ENCODE data around the gene PDZD2. TPM values are rescaled to one million over a fixed set of nuclear protein-coding genes. Genes with fewer than 3 reads are reported as not detected.
"Not testable (repeated sequence)": the region's sequence is repeated elsewhere in the genome, so short reads cannot be mapped to it uniquely, and the experiment has no call there.

Gene PDZD2
- total RNA-seq, 4 donors from 2014 or later, result 13.7 to 26.7 (median 24.1) TPM

DNA sequence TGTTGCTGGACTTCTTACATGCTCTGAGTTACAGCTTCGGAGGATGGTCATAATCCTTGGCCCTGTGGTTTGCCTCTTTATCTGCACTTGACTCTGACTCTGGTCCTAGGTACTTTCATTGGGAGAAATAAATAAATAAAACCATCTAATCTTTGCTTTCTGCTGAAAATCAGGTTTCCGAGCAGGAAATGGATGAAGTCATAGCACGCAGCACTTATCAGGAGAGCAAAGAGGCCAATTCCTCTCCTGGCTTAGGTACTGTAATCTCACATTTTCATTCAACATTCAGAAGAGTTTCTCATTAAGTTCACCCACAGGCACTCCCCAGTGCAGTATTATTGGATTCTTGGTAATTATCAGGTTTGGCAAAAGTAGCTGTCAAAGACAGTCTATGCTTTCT, 430.5 kb downstream of the PDZD2 start:
- peaks cover 0 to 74% (median 0%) of the 10 kb centered on the region in 3 donors for H3K36me3 ChIP-seq
- 90 to 98% methylated on average over 3 of the region's 3 CpGs for WGBS, 2 donors
- H3K9me3 ChIP-seq, result no peaks in the 10 kb centered on the region
- no peak for TF ChIP-seq POLR2A (IDR thresholded peaks at IDR 0.05)
- TF ChIP-seq, protein P1, sequence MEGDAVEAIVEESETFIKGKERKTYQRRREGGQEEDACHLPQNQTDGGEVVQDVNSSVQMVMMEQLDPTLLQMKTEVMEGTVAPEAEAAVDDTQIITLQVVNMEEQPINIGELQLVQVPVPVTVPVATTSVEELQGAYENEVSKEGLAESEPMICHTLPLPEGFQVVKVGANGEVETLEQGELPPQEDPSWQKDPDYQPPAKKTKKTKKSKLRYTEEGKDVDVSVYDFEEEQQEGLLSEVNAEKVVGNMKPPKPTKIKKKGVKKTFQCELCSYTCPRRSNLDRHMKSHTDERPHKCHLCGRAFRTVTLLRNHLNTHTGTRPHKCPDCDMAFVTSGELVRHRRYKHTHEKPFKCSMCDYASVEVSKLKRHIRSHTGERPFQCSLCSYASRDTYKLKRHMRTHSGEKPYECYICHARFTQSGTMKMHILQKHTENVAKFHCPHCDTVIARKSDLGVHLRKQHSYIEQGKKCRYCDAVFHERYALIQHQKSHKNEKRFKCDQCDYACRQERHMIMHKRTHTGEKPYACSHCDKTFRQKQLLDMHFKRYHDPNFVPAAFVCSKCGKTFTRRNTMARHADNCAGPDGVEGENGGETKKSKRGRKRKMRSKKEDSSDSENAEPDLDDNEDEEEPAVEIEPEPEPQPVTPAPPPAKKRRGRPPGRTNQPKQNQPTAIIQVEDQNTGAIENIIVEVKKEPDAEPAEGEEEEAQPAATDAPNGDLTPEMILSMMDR (IDR thresholded peaks at IDR 0.05), result no peak
- DNase-seq, result no peak
- H3K27me3 ChIP-seq, result no peaks in the 10 kb centered on the region
- intact Hi-C loops (cut with DNase I), result no loop called here
- H3K4me3 ChIP-seq, result no peak overlapping the region
- H3K4me1 ChIP-seq, result no peaks in the 10 kb centered on the region
- H3K27ac ChIP-seq, result no peak overlapping the region

DNA sequence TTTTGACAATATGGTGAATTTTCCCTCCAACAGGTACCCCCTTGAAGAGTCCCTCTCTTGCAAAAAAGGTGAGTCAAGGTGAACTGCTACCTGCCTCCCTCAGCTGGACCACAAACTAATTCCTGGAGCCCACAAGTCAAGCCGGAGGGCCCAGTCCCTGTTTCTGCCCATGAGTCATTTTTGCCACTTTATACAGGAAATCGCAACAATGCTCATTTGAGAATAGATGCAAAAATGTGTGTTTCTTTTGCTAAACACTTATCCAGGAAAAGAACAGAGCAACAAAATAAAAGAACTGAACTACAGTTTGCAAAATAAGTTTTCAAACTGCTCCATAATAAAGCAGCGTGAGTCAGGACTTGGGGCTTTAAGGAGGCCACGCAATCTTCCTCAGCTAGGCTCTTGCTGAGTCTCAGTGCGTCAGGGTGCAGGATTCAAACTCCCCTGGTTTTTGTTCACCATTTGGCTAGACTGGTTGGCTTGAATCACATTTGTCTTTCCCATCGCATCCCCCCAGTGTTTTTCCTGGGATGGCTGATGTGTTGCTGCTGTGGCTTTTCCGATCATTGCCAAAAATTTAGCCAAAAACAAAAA, 432.5 kb downstream of the PDZD2 start:
- Histone ChIP-seq H3K4me1 (no peaks in the 10 kb centered on the region), H3K36me3 (peaks cover 0 to 60% (median 0%) of the 10 kb centered on the region in 3 donors), H3K27me3 (no peaks in the 10 kb centered on the region), H3K4me3 (no peak overlapping the region), H3K9me3 (no peaks in the 10 kb centered on the region), H3K27ac (no peak overlapping the region)
- DNase-seq, result no peak
- intact Hi-C loops (cut with DNase I), result no loop called here
- TF ChIP-seq POLR2A (IDR thresholded peaks at IDR 0.05), result no peak
- TF ChIP-seq, protein P1 (IDR thresholded peaks at IDR 0.05), result no peak
- WGBS, 2 donors, result 80 to 90% methylated on average over 7 of the region's 7 CpGs

DNA sequence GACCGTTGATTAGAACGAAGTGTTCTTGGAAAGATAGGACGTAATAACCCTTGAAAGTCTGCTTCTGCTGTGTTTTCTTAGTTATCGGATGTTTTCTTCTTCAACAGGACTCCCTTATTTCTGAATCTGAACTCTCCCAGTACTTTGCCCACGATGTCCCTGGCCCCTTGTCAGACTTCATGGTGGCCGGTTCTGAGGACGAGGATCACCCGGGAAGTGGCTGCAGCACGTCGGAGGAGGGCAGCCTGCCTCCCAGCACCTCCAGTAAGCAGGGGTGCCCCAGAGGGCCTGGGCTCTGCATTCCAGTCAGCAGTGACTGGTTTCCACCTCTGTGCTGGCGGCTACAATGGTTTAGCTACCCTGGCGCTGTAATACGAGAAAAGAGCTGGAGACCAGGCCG, 433.1 kb downstream of the PDZD2 start:
- Histone ChIP-seq H3K4me3 (no peak overlapping the region), H3K27me3 (no peaks in the 10 kb centered on the region), H3K27ac (no peak overlapping the region), H3K9me3 (no peaks in the 10 kb centered on the region), H3K36me3 (peaks cover 0 to 55% (median 0%) of the 10 kb centered on the region in 3 donors), H3K4me1 (no peaks in the 10 kb centered on the region)
- no peak for TF ChIP-seq POLR2A (IDR thresholded peaks at IDR 0.05)
- TF ChIP-seq, protein P1 (IDR thresholded peaks at IDR 0.05), result no peak
- DNase-seq, result no peak
- WGBS, 2 donors, result 94 to 95% methylated on average over 5 to 12 of the region's 14 CpGs
- intact Hi-C loops (cut with DNase I), result no loop called here

GRCh38 chr5:32074401-32074800, 435.5 kb downstream of the PDZD2 start:
- no peaks in the 10 kb centered on the region for H3K27me3 ChIP-seq
- H3K27ac ChIP-seq, result no peak overlapping the region
- intact Hi-C loops (cut with DNase I), result no loop called here
- no peaks in the 10 kb centered on the region for H3K4me1 ChIP-seq
- TF ChIP-seq, protein P1 (IDR thresholded peaks at IDR 0.05), result no peak
- TF ChIP-seq POLR2A (IDR thresholded peaks at IDR 0.05), result no peak
- no peak for DNase-seq
- WGBS, 2 donors, result 67 to 84% methylated on average over 3 to 4 of the region's 5 CpGs
- peaks cover 0 to 76% (median 0%) of the 10 kb centered on the region in 3 donors for H3K36me3 ChIP-seq
- H3K4me3 ChIP-seq, result no peak overlapping the region
- no peaks in the 10 kb centered on the region for H3K9me3 ChIP-seq

DNA sequence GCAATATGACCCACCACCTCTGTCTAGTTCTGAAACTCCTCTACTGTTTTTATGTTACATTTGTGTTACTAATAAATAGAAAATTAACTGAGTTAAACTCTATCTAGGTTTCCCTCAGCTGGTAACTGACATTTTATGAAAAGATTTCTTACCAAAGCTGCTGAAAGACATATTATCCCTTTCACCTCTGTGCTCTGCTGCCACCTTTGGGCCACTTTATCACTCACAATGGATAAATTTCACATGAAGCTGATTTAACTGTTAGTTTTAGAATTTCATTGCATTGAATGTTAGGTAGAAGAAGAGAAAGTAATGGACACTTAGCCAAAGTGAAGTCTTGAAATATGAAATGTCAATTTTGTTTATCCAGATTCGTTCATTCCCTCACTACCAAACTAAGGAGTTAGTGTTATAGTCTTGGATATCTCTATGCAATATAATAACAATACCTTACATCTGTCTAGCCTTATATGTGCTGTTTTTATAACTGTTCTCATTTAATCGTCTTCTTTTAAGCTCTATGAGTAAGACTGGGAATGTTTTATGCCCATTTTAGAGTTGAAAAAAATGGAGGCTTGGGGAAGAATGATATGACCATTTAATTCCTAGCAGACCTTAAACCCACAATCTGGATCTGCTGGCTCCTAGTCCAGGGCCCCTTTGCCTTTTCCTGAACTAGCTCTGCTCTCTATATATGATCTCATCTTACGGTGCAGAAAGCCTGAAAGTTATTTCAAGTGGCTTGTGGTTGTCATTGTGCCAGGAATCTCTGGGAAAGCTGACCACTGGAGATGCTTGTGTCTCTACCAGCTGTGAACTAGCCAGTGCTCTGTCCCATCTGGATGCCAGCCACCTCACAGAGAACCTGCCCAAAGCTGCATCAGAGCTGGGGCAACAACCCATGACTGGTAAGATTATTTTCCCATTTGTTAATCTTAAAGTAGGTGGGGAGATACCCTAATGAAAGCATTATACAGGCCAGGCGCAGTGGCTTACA, 438.1 kb downstream of the PDZD2 start:
- H3K4me3 ChIP-seq, result no peak overlapping the region
- H3K27me3 ChIP-seq, result no peaks in the 10 kb centered on the region
- H3K4me1 ChIP-seq, result no peaks in the 10 kb centered on the region
- no peaks in the 10 kb centered on the region for H3K9me3 ChIP-seq
- intact Hi-C loops (cut with DNase I), result loop anchor here (5.0 kb wide), 1 partner anchor 250 kb away; no protein-coding TSS in a partner anchor
- no peak for TF ChIP-seq POLR2A (IDR thresholded peaks at IDR 0.05)
- TF ChIP-seq, protein P1 (IDR thresholded peaks at IDR 0.05), result peak; percentile 45 to 86 (median 73)
- no peak for DNase-seq
- 46 to 52% methylated on average over 4 of the region's 4 CpGs for WGBS, 2 donors
- H3K36me3 ChIP-seq, result peaks cover 0 to 61% (median 0%) of the 10 kb centered on the region in 3 donors
- H3K27ac ChIP-seq, result no peak overlapping the region

- H3K9me3 ChIP-seq, H3K27me3 ChIP-seq, DNase-seq, H3K4me1 ChIP-seq, H3K27ac ChIP-seq, H3K4me3 ChIP-seq: not testable (repeated sequence)
- intact Hi-C loops (cut with DNase I), result loop anchor here (5.0 kb wide), 1 partner anchor 252 kb away; no protein-coding TSS in a partner anchor
- WGBS, 2 donors, result 66 to 89% methylated on average over 3 to 6 of the region's 6 CpGs
- peaks cover 0 to 51% (median 0%) of the 10 kb centered on the region in 3 donors for H3K36me3 ChIP-seq
These were observed 439.9 kb downstream of the PDZD2 start for GRCh38 chr5:32078855-32079254.

DNA sequence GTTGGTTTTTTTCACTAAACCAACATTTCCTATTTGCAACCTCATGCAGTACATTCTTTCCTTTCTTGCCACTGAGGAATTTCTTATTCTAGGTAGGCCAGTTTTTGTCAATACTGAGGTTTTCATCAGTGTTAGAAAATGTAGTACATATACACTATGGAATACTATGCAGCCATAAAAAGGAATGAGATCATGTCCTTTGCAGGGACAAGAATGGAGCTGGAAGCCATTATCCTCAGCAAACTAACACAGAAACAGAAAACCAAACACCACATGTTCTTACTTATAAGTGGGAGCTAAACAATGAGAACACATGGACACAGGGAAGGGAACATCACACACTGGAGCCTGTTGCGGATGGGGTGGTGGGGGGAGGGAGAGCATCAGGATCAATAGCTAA, 441.6 kb downstream of the PDZD2 start:
- H3K27ac ChIP-seq, H3K27me3 ChIP-seq, DNase-seq, H3K9me3 ChIP-seq, H3K4me1 ChIP-seq, H3K4me3 ChIP-seq: not testable (repeated sequence)
- intact Hi-C loops (cut with DNase I), result loop anchor here (5.0 kb wide), 1 partner anchor 498 kb away; no protein-coding TSS in a partner anchor
- WGBS, 2 donors, result 75 to 100% methylated on average over 1 of the region's 1 CpG
- peaks cover 0 to 43% (median 0%) of the 10 kb centered on the region in 3 donors for H3K36me3 ChIP-seq
